Natural killer cell treated with Interleukin-12 subunit alpha and Interleukin-12 subunit beta and Interleukin-15 and Interleukin-18, amount 100 ng/mL, for 72 hours (primary cell): Measurements from ENCODE around the gene MRGPRE. TPM values are rescaled to one million over a fixed set of nuclear protein-coding genes. Genes with fewer than 3 reads are reported as not detected.

Experiments used
- ATAC-seq, 2 donors: fragments of 150-1000 bp; cut with Tn5 transposase in 1 of 2; sonication (Bioruptor Pico), chemical (Tn5 transposase) in 1 of 2; 2 replicates each; pipeline ENCODE4 v1.10.0; 2021
- DNase-seq: peaks from one replicate; pipeline ENCODE4 v3.0.0; 2022; ENCODE audit warnings: low spot score
- H3K27ac Mint-ChIP-seq, 2 donors: 1 replicate in 1 of 2; 2 replicates in 1 of 2; pipeline ENCODE4 v1.8.0; 2022; ENCODE audit warnings: mixed read lengths in 2 of 2, mild to moderate bottlenecking in 1 of 2, moderate library complexity in 1 of 2
- H3K27me3 Mint-ChIP-seq, 2 donors: 1 replicate in 1 of 2; 2 replicates in 1 of 2; pipeline ENCODE4 v1.8.0; 2022; ENCODE audit warnings: mixed read lengths in 2 of 2
- H3K36me3 Mint-ChIP-seq: one replicate; pipeline ENCODE4 v1.8.0; 2022; ENCODE audit warnings: mixed read lengths
- H3K4me1 Mint-ChIP-seq, 2 donors: 1 replicate in 1 of 2; 2 replicates in 1 of 2; pipeline ENCODE4 v1.8.0; 2022; ENCODE audit warnings: low read depth in 2 of 2, mixed read lengths in 2 of 2, mild to moderate bottlenecking in 1 of 2
- H3K4me3 Mint-ChIP-seq: one replicate; pipeline ENCODE4 v1.8.0; 2022; ENCODE audit warnings: mixed read lengths
- H3K9me3 Mint-ChIP-seq: 2 replicates; pipeline ENCODE4 v1.8.0; 2022; ENCODE audit warnings: mixed read lengths
- total RNA-seq, 2 donors: library from RNA; stranded (reverse); gene quantifications; one replicate each; pipeline ENCODE4 v1.2.3, GENCODE V29; 2022

MRGPRE gene
- total RNA-seq, 2 donors from 2014 or later = not detected

GRCh38 chr11:3201112-3201581 lies 31.1 kb downstream of the MRGPRE start:
- H3K9me3 Mint-ChIP-seq = no peaks in the 10 kb centered on the region
- no peak overlapping the region for H3K27ac Mint-ChIP-seq
- no peak overlapping the region for H3K4me3 Mint-ChIP-seq
- H3K4me1 Mint-ChIP-seq = peaks cover 10 to 12% of the 10 kb centered on the region in 2 donors
- DNase-seq = no peak
- peaks cover 0 to 5% of the 10 kb centered on the region in 2 donors for H3K27me3 Mint-ChIP-seq
- no peak for ATAC-seq
- no peaks in the 10 kb centered on the region for H3K36me3 Mint-ChIP-seq

GRCh38 chr11:3200388-3201111 lies 31.7 kb downstream of the MRGPRE start:
- Mint-ChIP-seq H3K4me1 (peaks cover 9 to 13% of the 10 kb centered on the region in 2 donors), H3K27ac (no peak overlapping the region), H3K4me3 (no peak overlapping the region), H3K9me3 (no peaks in the 10 kb centered on the region), H3K36me3 (no peaks in the 10 kb centered on the region), H3K27me3 (peaks cover 0 to 8% of the 10 kb centered on the region in 2 donors)
- ATAC-seq (no peak), DNase-seq (no peak)

- Mint-ChIP-seq H3K4me1 (peaks cover under 1 to 6% of the 10 kb centered on the region in 2 donors), H3K27me3 (peaks cover 0 to 8% of the 10 kb centered on the region in 2 donors), H3K4me3 (no peak overlapping the region), H3K36me3 (no peaks in the 10 kb centered on the region), H3K9me3 (no peaks in the 10 kb centered on the region), H3K27ac (no peak overlapping the region)
- ATAC-seq = no peak
- DNase-seq = no peak
Measured at GRCh38 chr11:3199537-3200295, 32.5 kb downstream of the MRGPRE start.

GRCh38 chr11:3198815-3199214 lies 33.4 kb downstream of the MRGPRE start:
- peaks cover 0 to 8% of the 10 kb centered on the region in 2 donors for H3K27me3 Mint-ChIP-seq
- H3K4me3 Mint-ChIP-seq = no peak overlapping the region
- ATAC-seq = no peak
- peaks cover 0 to 6% of the 10 kb centered on the region in 2 donors for H3K4me1 Mint-ChIP-seq
- H3K9me3 Mint-ChIP-seq = no peaks in the 10 kb centered on the region
- DNase-seq = no peak
- H3K27ac Mint-ChIP-seq = no peak overlapping the region
- H3K36me3 Mint-ChIP-seq = no peaks in the 10 kb centered on the region

- H3K9me3 Mint-ChIP-seq = no peaks in the 10 kb centered on the region
- no peak for DNase-seq
- H3K4me3 Mint-ChIP-seq = no peak overlapping the region
- peaks cover 0 to 6% of the 10 kb centered on the region in 2 donors for H3K4me1 Mint-ChIP-seq
- peaks cover 0 to 8% of the 10 kb centered on the region in 2 donors for H3K27me3 Mint-ChIP-seq
- no peak overlapping the region for H3K27ac Mint-ChIP-seq
- ATAC-seq = no peak
- H3K36me3 Mint-ChIP-seq = no peaks in the 10 kb centered on the region
Measured at GRCh38 chr11:3197878-3198528, 34.2 kb downstream of the MRGPRE start.

- Mint-ChIP-seq H3K4me3 (no peak overlapping the region), H3K4me1 (peaks cover 0 to 2% of the 10 kb centered on the region in 2 donors), H3K36me3 (no peaks in the 10 kb centered on the region), H3K9me3 (no peaks in the 10 kb centered on the region), H3K27ac (no peak overlapping the region), H3K27me3 (peaks cover 0 to 5% of the 10 kb centered on the region in 2 donors)
- DNase-seq = no peak
- ATAC-seq = no peak
Measured at GRCh38 chr11:3197044-3197695, 35.0 kb downstream of the MRGPRE start.

- DNase-seq = no peak
- Mint-ChIP-seq H3K36me3 (no peaks in the 10 kb centered on the region), H3K4me1 (peaks cover 0 to 2% of the 10 kb centered on the region in 2 donors), H3K27me3 (peaks cover 0 to 5% of the 10 kb centered on the region in 2 donors), H3K4me3 (no peak overlapping the region), H3K27ac (no peak overlapping the region), H3K9me3 (no peaks in the 10 kb centered on the region)
- no peak for ATAC-seq
Measured at GRCh38 chr11:3196161-3197043, 35.8 kb downstream of the MRGPRE start.

GRCh38 chr11:3195251-3196160 lies 36.7 kb downstream of the MRGPRE start:
- H3K4me1 Mint-ChIP-seq = peaks cover 0 to 2% of the 10 kb centered on the region in 2 donors
- DNase-seq (no peak), ATAC-seq (no peak)
- peaks cover 0 to 5% of the 10 kb centered on the region in 2 donors for H3K27me3 Mint-ChIP-seq
- no peaks in the 10 kb centered on the region for H3K9me3 Mint-ChIP-seq
- no peak overlapping the region for H3K4me3 Mint-ChIP-seq
- no peaks in the 10 kb centered on the region for H3K36me3 Mint-ChIP-seq
- no peak overlapping the region for H3K27ac Mint-ChIP-seq

GRCh38 chr11:3194016-3194816 lies 38.0 kb downstream of the MRGPRE start:
- ATAC-seq = no peak
- no peak overlapping the region for H3K4me3 Mint-ChIP-seq
- DNase-seq = no peak
- no peaks in the 10 kb centered on the region for H3K9me3 Mint-ChIP-seq
- H3K27me3 Mint-ChIP-seq = peaks cover 0 to 5% of the 10 kb centered on the region in 2 donors
- no peak overlapping the region for H3K27ac Mint-ChIP-seq
- H3K36me3 Mint-ChIP-seq = no peaks in the 10 kb centered on the region
- peaks cover 0 to 2% of the 10 kb centered on the region in 2 donors for H3K4me1 Mint-ChIP-seq

- no peak for DNase-seq
- H3K27me3 Mint-ChIP-seq = peaks cover 0 to 4% of the 10 kb centered on the region in 2 donors
Measured at GRCh38 chr11:3193373-3194015, 38.7 kb downstream of the MRGPRE start.

More at GRCh38 chr11:3193373-3194015, 38.7 kb downstream of the MRGPRE start:
- no peak overlapping the region for H3K27ac Mint-ChIP-seq
- ATAC-seq = no peak
- H3K4me3 Mint-ChIP-seq = no peak overlapping the region
- peaks cover 0 to 2% of the 10 kb centered on the region in 2 donors for H3K4me1 Mint-ChIP-seq
- H3K9me3 Mint-ChIP-seq = no peaks in the 10 kb centered on the region
- no peaks in the 10 kb centered on the region for H3K36me3 Mint-ChIP-seq
